NCI-H2227 (cell line): ENCODE measurements around the gene ATP1B1.
"Not testable (repeated sequence)": the region's sequence is repeated elsewhere in the genome, so short reads cannot be mapped to it uniquely, and the experiment has no call there.

Source experiments
- DNase-seq: peaks from one replicate; lab custom pipeline; 2025; ENCODE audit not compliant: unreplicated experiment; lab: John Stamatoyannopoulos, UW

ATP1B1 gene

GRCh38 chr1:169115891-169116585 lies 9.5 kb downstream of the ATP1B1 start:
- DNase-seq: peak; percentile 57

DNA sequence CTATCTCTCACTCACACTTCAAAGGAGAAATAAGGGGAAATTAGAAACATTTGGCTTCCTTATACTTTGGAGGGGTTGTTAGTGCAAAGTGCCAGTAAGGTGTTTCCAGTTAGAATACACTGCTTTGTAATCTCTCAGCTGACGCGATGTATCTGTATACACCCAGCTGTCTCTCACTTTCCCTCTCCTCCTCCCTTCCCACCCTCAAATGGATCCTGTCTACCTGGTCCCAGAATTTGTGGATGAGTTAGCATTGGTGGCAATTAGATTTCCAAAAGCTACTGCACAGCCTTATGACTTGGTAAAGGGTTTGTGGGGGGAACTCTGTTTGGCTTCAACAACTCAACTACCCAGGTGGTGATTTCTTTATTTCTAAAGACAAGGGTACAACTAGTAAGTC lies 10.5 kb downstream of the ATP1B1 start:
- DNase-seq: no peak

- no peak for DNase-seq
Measured at GRCh38 chr1:169117599-169117998, 11.1 kb downstream of the ATP1B1 start.

DNA sequence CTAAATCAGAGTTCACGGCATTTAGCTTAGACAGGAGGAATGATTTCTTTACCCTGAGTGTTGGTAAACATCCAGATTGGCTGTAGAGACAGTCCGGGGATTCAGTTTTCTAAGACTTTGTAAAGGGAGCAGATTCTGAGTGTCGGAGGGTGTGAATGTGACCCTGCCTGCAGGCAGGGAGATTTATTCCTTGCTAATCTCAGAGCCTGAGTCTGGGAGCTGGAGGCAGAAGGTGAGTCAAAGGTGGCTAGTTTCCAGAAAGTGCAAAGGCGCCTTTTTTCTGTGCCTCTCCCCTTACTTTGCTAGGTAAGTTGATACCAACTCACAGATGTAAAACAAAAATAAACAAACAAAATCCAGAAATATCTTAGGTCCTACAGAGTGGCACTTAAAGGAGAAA lies 11.7 kb downstream of the ATP1B1 start:
- no peak for DNase-seq

DNA sequence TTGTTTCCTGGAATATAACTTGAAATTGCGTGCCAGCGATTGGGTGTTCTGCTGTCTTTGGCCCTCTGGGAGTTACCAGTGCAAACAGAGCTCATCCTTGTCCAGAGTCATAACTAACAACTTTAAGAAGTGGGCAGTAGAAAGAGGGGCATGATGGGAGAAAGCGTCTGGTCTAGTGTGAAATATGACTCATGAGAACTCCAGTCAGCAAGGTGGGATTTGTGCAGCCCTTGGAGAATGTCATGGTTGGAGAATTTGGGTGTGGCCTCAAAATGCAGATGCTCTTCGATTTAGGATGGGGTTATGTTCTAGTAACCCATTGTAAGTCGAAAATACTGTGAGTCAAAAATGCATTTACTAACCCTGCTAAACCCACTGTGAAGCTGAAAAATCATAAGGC lies 12.9 kb downstream of the ATP1B1 start:
- DNase-seq: no peak

GRCh38 chr1:169120066-169120465 lies 13.6 kb downstream of the ATP1B1 start:
- DNase-seq: no peak

- DNase-seq: no peak
Measured at GRCh38 chr1:169121146-169121923, 14.8 kb downstream of the ATP1B1 start.

DNA sequence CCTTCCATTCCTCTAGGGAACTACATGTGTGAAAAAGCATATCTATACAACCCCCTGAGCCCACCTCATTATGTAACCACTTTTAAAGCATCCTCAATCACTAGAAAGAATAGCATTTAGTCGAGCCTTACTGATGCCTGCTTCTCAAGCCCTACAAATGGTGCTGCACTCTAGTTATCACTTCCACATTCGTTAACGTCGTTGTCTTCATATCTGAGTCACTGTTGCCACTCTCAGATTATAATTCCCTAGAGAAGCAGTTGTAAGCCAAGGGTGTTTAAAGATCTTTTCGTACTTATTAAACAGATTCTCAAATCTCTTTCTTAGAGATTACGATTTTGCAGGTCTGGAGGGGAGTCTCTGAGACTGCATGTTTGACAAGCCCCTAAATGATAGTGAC lies 16.5 kb downstream of the ATP1B1 start:
- no peak for DNase-seq

DNA sequence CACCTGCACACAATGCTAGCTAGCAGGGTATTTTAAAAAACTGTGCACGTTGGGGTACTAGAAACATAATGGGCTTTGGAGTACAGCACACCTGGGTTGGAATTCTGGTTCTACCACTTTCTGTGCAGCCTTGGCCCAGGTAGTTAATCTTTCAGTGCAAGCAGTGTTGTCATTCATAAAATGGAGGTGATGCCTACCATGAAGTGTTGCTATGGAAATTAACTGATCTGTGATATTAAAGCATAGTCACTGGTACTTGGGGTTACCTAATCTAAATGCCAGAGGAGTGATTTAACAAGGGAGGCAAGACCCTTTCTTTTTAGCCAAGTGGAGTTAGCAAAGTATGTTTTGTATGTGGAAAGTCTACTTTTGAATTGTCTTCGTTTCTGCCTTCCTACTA lies 18.0 kb downstream of the ATP1B1 start:
- no peak for DNase-seq

- DNase-seq: not testable (repeated sequence)
Measured at GRCh38 chr1:169125597-169125996, 19.1 kb downstream of the ATP1B1 start.

GRCh38 chr1:169126335-169126734 lies 19.8 kb downstream of the ATP1B1 start:
- no peak for DNase-seq

DNA sequence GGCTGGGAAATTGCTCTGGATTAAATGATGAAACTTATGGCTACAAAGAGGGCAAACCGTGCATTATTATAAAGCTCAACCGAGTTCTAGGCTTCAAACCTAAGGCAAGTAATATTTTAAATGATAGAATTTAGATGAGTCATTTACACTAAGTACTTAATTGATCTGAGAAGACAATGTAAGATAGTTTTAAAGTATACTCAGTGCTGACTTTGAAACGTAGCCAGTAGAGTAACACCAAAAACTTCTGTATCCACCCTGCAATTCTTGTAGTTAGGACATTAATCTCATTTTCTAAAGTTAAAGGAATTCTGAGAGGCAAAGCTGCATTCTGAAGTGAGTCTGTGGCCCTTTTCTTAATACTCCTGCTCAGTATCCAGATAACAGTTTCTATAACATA lies 20.8 kb downstream of the ATP1B1 start:
- DNase-seq: no peak

DNA sequence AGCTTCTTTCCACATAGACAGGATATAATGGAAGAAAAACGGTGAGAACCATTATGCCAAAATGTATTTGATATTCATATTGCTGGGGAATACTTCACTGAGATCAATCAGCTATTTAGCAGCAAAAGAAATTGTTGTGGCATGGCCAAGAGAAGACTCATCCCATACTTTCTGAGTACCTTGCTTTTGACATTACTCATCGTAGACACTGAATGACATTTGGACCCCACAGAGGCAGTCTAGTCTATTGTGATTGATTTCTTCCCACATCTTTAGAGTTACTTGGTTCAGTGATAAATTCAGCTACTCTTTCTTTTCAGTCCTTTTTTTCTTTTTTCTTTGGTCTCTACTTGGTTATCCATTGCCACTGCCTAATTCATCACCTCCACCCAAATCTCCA lies 22.1 kb downstream of the ATP1B1 start:
- no peak for DNase-seq

DNA sequence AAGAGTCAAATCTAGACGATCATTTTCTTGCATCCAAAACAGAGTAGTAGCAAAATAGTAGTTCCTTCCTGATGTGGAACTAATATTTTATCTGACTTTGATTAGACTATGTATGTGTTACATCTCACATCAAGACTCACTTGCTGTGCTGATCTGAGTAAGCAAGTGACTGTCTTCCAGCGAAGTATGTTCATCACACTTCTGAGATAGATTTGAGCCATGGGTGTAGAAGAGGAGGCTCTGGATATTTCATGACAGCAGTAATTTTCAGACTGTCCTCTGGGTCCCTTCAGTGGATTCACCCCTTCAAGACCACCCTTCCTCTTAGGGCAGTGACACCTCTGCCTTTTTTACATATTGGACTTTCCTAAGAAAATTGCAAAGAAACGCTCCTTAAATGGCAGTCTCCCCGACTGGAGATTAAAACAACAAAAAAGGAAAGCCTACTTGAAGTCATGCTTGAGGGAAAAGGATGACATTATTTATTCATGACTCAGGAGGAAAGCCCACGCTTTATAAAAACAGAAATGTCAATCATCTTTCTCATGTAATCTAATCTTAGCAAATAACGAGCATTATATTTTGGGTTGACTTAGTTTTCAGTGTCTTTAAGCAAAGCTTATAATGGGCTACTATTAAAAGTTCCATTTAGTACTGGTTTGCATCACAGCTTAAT lies 22.8 kb downstream of the ATP1B1 start:
- DNase-seq: no peak

- no peak for DNase-seq
Measured at GRCh38 chr1:169130683-169131082, 24.2 kb downstream of the ATP1B1 start.

- no peak for DNase-seq
Measured at GRCh38 chr1:169132512-169133227, 26.2 kb downstream of the ATP1B1 start.

DNA sequence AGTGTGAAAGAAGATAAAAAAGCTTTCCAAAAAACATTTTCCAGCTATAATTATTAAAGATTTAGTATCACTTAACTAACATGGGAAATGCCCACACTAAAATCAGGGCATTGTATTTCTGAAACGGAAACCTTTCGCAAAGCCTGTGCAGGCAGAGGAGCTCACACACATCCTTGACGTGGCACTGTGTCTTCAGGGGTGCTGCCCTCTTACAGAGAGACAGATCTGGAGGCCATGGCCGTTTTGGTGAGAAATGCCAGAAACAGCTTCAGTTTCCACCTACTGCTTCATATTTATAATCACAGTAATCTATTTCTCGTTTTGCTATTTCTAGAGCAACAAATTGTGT lies 26.7 kb downstream of the ATP1B1 start:
- DNase-seq: no peak

- DNase-seq: no peak
Measured at GRCh38 chr1:169133801-169134502, 27.5 kb downstream of the ATP1B1 start.

DNA sequence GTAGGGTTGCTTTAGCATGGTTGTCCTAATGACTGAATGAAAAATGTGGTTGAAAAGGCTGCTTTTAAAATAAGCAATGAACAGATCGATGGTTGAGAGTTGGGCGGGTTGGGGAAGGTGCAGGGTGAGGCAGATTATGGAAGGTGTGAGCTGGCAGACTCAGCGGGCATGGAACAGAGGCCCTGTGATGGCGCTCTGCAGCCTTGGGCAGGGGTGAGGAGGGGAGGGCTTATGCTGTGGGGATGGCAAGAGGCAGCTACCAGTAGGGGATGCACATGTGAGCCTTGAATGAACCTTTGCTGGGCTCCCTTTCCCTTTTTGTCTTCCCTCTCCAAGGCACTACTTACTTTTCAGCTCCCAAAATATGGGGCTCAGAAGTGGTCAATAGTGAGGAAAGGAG lies 30.9 kb downstream of the ATP1B1 start:
- no peak for DNase-seq

GRCh38 chr1:169138866-169139670 lies 32.6 kb downstream of the ATP1B1 start:
- no peak for DNase-seq
